K562 (cell line): ENCODE data around the gene BRSK1. TPM values are rescaled to one million over a fixed set of nuclear protein-coding genes. Genes with fewer than 3 reads are reported as not detected.

Experiments used
- ATAC-seq: fragments of 200-7000 bp; cut with Tn5 transposase; 3 replicates; pipeline ENCODE4 v1.9.1; 2020; ENCODE audit warnings: moderate library complexity
- BruUV-seq: library from RNA; stranded (reverse); fragments of 400-500 nt; replicated peaks from 2 replicates; lab custom pipeline; 2021; lab: Mats Ljungman, UMichigan
- CTCF ChIA-PET: fragments of 300-600 bp; formaldehyde crosslinking; extraction: SDS; loops from one replicate; lab custom pipeline; 2021; ENCODE audit warnings: low intra/inter-chr PET ratio; lab: Yijun Ruan, JAX
- POLR2A ChIA-PET: fragments of 300-600, 350-650 bp; sonication (Branson Sonifier 250); formaldehyde crosslinking; extraction: SDS; loops from one replicate; lab custom pipeline; 2021; ENCODE audit warnings: antibody characterized with exemption, inconsistent platforms; lab: Yijun Ruan, JAX
- DNase-seq, 4 experiments: peaks; one replicate each; pipeline versions ENCODE4 v3.0.0 to v3.0.0-alpha.2; 2011 to 2018; ENCODE audit warnings: low spot score in 3 of 4, mixed read lengths in 3 of 4; ENCODE audit errors: extremely low read depth in 1 of 4
- FAIRE-seq: peaks from 2 replicates; lab custom pipeline; 2011; peaks lifted over from hg19 to GRCh38; lab: Jason Lieb, UNC
- H2AFZ ChIP-seq: 2 replicates; pipeline ENCODE4 v1.6.0; 2011; ENCODE audit warnings: low read depth, low read length, control low read depth, inconsistent platforms
- H3K27ac ChIP-seq: fragments of 200-600 bp; 3 replicates; pipeline ENCODE4 v1.8.0; 2011; ENCODE audit warnings: low read depth, mild to moderate bottlenecking, control low read depth, inconsistent platforms, low read length, moderate library complexity, mixed read lengths; ENCODE audit errors: extremely low read depth
- H3K27me3 ChIP-seq, 2 experiments: fragments of 300-600 bp in 1 of 2; 2 replicates in 1 of 2; 3 replicates in 1 of 2; pipeline versions ENCODE4 v1.6.0 to v1.8.0; 2011; ENCODE audit warnings: inconsistent platforms in 2 of 2, low read length in 2 of 2, mild to moderate bottlenecking in 1 of 2, mixed read lengths in 1 of 2, moderate library complexity in 1 of 2; ENCODE audit not compliant: control insufficient read depth in 2 of 2, insufficient read depth in 2 of 2
- H3K36me3 ChIP-seq: fragments of 300-600 bp; 3 replicates; pipeline ENCODE4 v1.8.0; 2011; ENCODE audit warnings: mild to moderate bottlenecking, low read length, inconsistent platforms; ENCODE audit not compliant: control insufficient read depth, insufficient read depth
- H3K4me1 ChIP-seq, 2 experiments: fragments of 200-600 bp in 1 of 2; replicated peaks in 1 of 2; 2 replicates in 1 of 2; 3 replicates in 1 of 2; pipeline versions ENCODE4 v1.5.1 to v1.8.0; 2011; ENCODE audit warnings: inconsistent platforms in 2 of 2, low read length in 2 of 2, mild to moderate bottlenecking in 1 of 2, mixed read lengths in 1 of 2, moderate library complexity in 1 of 2; ENCODE audit not compliant: control insufficient read depth in 2 of 2, insufficient read depth in 2 of 2
- H3K4me2 ChIP-seq: 2 replicates; pipeline ENCODE4 v1.6.1; 2011; ENCODE audit warnings: low read length, control low read depth, inconsistent platforms, mixed read lengths; ENCODE audit not compliant: insufficient read depth
- H3K4me3 ChIP-seq: fragments of 200-600 bp; sonication (generic), shearing (Covaris generic); 2 replicates; pipeline ENCODE4 v1.5.1; 2016; ENCODE audit warnings: control low read depth, inconsistent platforms
- H3K79me2 ChIP-seq: fragments of 200-600 bp; 3 replicates; pipeline ENCODE4 v1.8.0; 2011; ENCODE audit warnings: low read length, inconsistent platforms; ENCODE audit not compliant: control insufficient read depth, insufficient read depth
- H3K9ac ChIP-seq, 2 experiments: 2 replicates each; pipeline versions ENCODE4 v1.6.0 to v1.6.1; 2011; ENCODE audit warnings: low read depth in 2 of 2, low read length in 2 of 2, control low read depth in 1 of 2, inconsistent platforms in 1 of 2, mild to moderate bottlenecking in 1 of 2, mixed read lengths in 1 of 2; ENCODE audit not compliant: insufficient read depth in 1 of 2
- H3K9me1 ChIP-seq: one replicate; pipeline ENCODE4 v1.6.0; 2011; ENCODE audit warnings: inconsistent platforms, mild to moderate bottlenecking, low read length, moderate library complexity; ENCODE audit not compliant: control insufficient read depth, insufficient read depth
- H3K9me3 ChIP-seq: replicated peaks from 2 replicates; pipeline ENCODE4 v1.5.1; 2011; ENCODE audit warnings: low read depth, low read length, inconsistent platforms; ENCODE audit not compliant: control insufficient read depth, insufficient read depth
- H4K20me1 ChIP-seq: replicated peaks from 2 replicates; pipeline ENCODE4 v1.6.1; 2011; ENCODE audit warnings: low read length, inconsistent platforms, mixed read lengths; ENCODE audit not compliant: control insufficient read depth, insufficient read depth
- E2F6 ChIP-seq, 2 experiments: IDR thresholded peaks; 2 replicates each; pipeline ENCODE4 v1.6.1; 2011; ENCODE audit warnings: borderline replicate concordance in 1 of 2, control low read depth in 1 of 2, low read depth in 1 of 2, low read length in 1 of 2, mild to moderate bottlenecking in 1 of 2, mixed read lengths in 1 of 2, moderate library complexity in 1 of 2; ENCODE audit not compliant: insufficient read depth in 1 of 2, insufficient read length in 1 of 2, poor library complexity in 1 of 2, severe bottlenecking in 1 of 2; ENCODE audit errors: extremely low read depth in 1 of 2
- JUN ChIP-seq, 2 experiments: sonication (generic) in 1 of 2; formaldehyde crosslinking in 1 of 2; IDR thresholded peaks; 2 replicates each; pipeline versions ENCODE4 v1.6.1 to v1.8.0; 2012 to 2022; ENCODE audit warnings: borderline replicate concordance in 2 of 2, mild to moderate bottlenecking in 2 of 2, improper control_type of control experiment in 1 of 2, low read depth in 1 of 2, low read length in 1 of 2, missing genetic modification reagents in 1 of 2
- KDM5B ChIP-seq: fragments of 200-600 bp; sonication (generic); IDR thresholded peaks from 2 replicates; pipeline ENCODE4 v1.6.1; 2012; ENCODE audit warnings: low read depth, mild to moderate bottlenecking, moderate library complexity, low read length, control low read depth, inconsistent platforms; ENCODE audit not compliant: insufficient replicate concordance
- RUNX1 ChIP-seq: sonication (generic); IDR thresholded peaks from 2 replicates; pipeline ENCODE4 v1.6.1; 2016; ENCODE audit warnings: antibody characterized with exemption, low read depth
- XRCC3 ChIP-seq: fragments of 450-650 bp; IDR thresholded peaks from 2 replicates; pipeline ENCODE4 v1.6.1; 2017; ENCODE audit warnings: mild to moderate bottlenecking, moderate library complexity
- ZFX ChIP-seq: sonication (generic); formaldehyde crosslinking; IDR thresholded peaks from 2 replicates; pipeline ENCODE4 v1.8.0; 2022; ENCODE audit warnings: mild to moderate bottlenecking, missing genetic modification reagents, moderate library complexity
- WGBS: fragments of 100-300 bp; shearing (Covaris generic); methylation state at CpG from one replicate; pipeline ENCODE4 v1.1.6; 2016; ENCODE audit warnings: low coverage, mixed read lengths; ENCODE audit not compliant: insufficient coverage; ENCODE audit errors: missing lambda C conversion rate; 5-methylcytosine and 5-hydroxymethylcytosine counted together
- in situ Hi-C: fragments of 300-500 bp; cut with MboI; formaldehyde crosslinking; loops from 4 replicates; pipeline ENCODE4 v1.15.0; 2018; ENCODE audit warnings: inconsistent platforms, mixed read lengths
- intact Hi-C: fragments of 100-400 bp; cut with micrococcal nuclease; formaldehyde crosslinking; loops from 2 replicates; pipeline ENCODE4 v1.14.2; 2022
- polyA plus RNA-seq, 8 experiments: library from polyadenylated mRNA; depleted of rRNA in 4 of 8; stranded (reverse) in 5 of 8; unstranded in 3 of 8; fragments of >200 nt; fragmentation: Nextera tagmentation in 2 of 8; fragmentation: Illumina TruSeq in 1 of 8; extraction: Ambion mirVana in 2 of 8; extraction: Trizol in 1 of 8; gene quantifications; 2 replicates each; pipeline versions ENCODE4 v1.2.1 to v1.2.3, GENCODE V29; 2011 to 2014; ENCODE audit warnings: inconsistent platforms in 1 of 8, missing spikeins in 1 of 8
- total RNA-seq, 7 experiments: library from RNA; depleted of rRNA in 6 of 7; stranded (reverse); fragments of >200 nt in 6 of 7; fragmentation: Illumina TruSeq in 2 of 7; extraction: Trizol in 2 of 7; gene quantifications; 2 replicates each; pipeline versions ENCODE4 v1.2.1 to v1.2.3, GENCODE V29; 2011 to 2021; ENCODE audit warnings: low replicate concordance in 1 of 7

BRSK1 gene
- total and polyA plus RNA-seq, 9 of the 15 experiments (the other 6 are each of a cell fraction or from before 2014, with no cell fraction given), result 1.7 to 9.3 (median 3.8) TPM; not detected in 2

GRCh38 chr19:55353356-55353802, 69.6 kb downstream of the BRSK1 start:
- DNase-seq (no peak), FAIRE-seq (peak; percentile 60), ATAC-seq (no peak)
- peak overlapping the region; percentile 85 for H3K4me2 ChIP-seq
- H3K9me3 ChIP-seq, result no peaks in the 10 kb centered on the region
- H3K27me3 ChIP-seq, result peaks cover 9 to 21% of the 10 kb centered on the region in 2 experiments; a peak in 4 of 5 replicates
- in situ Hi-C loops (no loop called here), intact Hi-C loops (no loop called here)
- peak overlapping the region; percentile 88 for H2AFZ ChIP-seq
- ChIA-PET CTCF (no interaction called here), POLR2A (interaction anchor here (0.9 to 2.4 kb wide), 5 partner anchors 13 to 137 kb away, joined by 3 to 11 read pairs (median 5); partner anchors contain the start of genes KMT5C and UBE2S)
- peak overlapping the region; percentile 49; the same call in 2 of the 3 replicates for H3K27ac ChIP-seq
- no peak for TF ChIP-seq JUN (IDR thresholded peaks at IDR 0.05; ENCODE audit: borderline replicate concordance, low read depth, low read length)
- no peak for TF ChIP-seq JUN (CRISPR knock-in tag; IDR thresholded peaks at IDR 0.05; ENCODE audit: borderline replicate concordance)
- TF ChIP-seq KDM5B, result peak; percentile 22
- TF ChIP-seq RUNX1, result no peak
- TF ChIP-seq E2F6 (IDR thresholded peaks at IDR 0.05; ENCODE audit: borderline replicate concordance in 1 of 2, extremely low read depth in 1 of 2, insufficient read depth in 1 of 2, insufficient read length in 1 of 2, low read depth in 1 of 2, low read length in 1 of 2, poor library complexity in 1 of 2, severe bottlenecking in 1 of 2), result no peak
- 0 out of 2 replicates have a peak, but pooled peaks have one; percentile 18 for TF ChIP-seq ZFX
- no peak for TF ChIP-seq XRCC3
- peak overlapping the region; percentile 64 for H3K4me3 ChIP-seq
- H3K4me1 ChIP-seq, result peaks cover 4 to 48% of the 10 kb centered on the region in 2 experiments; a peak in 4 of 5 replicates
- peaks cover 5% of the 10 kb centered on the region for H3K9me1 ChIP-seq
- 5% methylated on average over 24 of the region's 24 CpGs for WGBS
- BruUV-seq, result no TSS peak
- no peaks in the 10 kb centered on the region for H3K79me2 ChIP-seq
- H3K9ac ChIP-seq, result peak overlapping the region; percentile 50 to 92
- peaks cover 6% of the 10 kb centered on the region for H4K20me1 ChIP-seq
- H3K36me3 ChIP-seq, result peaks cover 6% of the 10 kb centered on the region; the same call in 1 of the 3 replicates
